Activated CD4-positive, alpha-beta T cell treated with anti-CD3 and anti-CD28 coated beads, Interleukin-10, Interleukin-2, amounts not matched to agents 100 ng/mL and 50 ng/mL, durations not matched to agents 16 hours and 8 hours (primary cell): ENCODE results near the gene OR11H7.
"Not testable (repeated sequence)": the region's sequence is repeated elsewhere in the genome, so short reads cannot be mapped to it uniquely, and the experiment has no call there.

Experiments
- DNase-seq: peaks from one replicate; pipeline ENCODE4 v3.0.0-alpha.2; 2020

Gene OR11H7

GRCh38 chr14:20228681-20229080 is at the start of gene OR11H7:
Gene OR11H7, plus strand, starts transcription at chr14:20228981.
- no peak for DNase-seq

DNA sequence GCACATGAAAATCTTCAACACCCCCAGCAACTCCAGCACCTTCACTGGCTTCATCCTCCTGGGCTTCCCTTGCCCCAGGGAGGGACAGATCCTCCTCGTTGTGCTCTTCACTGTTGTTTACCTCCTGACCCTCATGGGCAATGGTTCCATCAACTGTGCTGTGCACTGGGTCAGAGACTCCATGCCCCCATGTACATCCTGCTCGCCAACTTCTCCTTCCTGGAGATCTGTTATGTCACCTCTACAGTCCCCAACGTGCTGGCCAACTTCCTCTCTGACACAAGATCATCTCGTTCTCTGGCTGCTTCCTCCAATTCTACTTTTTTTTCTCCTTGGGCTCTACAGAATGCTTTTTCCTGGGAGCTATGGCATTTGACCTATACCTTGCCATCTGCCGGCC is 49.6 kb upstream of the OR11H7 start:
- no peak for DNase-seq

DNA sequence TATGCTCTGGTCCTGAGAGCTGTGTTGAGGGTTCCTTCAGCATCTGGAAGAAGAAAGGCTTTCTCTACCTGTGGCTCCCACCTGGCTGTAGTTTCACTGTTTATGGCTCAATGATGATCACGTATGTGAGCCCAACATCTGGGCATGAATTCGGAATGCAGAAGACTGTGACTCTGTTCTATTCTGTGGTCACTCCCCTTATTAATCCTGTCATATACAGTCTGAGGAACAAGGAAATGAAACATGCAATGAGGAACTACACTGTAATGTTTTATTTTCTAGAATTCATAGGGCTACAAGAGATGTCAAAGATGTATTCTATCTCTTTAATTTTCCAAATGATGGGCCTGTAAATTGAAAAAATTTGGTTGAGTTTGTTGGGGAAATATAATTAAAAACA is 48.9 kb upstream of the OR11H7 start:
- DNase-seq, result no peak

DNA sequence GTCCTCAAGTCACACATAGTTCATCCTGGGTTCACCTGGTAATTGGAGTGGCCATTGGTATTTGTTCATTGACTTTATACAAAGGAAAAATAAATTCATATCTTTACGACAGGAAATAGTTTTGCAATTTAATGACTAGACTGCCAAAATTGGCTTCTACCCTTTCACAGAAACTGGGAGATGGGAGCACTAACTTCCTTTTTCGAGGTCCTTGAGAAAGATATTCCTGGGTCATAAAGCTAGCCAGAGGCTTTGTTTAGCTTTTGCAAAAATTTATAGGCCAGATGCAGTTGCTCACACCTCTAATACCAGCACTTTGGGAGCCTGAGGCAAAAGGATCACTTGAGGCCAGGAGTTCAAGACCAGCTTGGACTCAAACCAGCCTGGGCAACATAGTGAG is 48.3 kb upstream of the OR11H7 start:
- no peak for DNase-seq

GRCh38 chr14:20184181-20184580 is 44.6 kb upstream of the OR11H7 start:
- no peak for DNase-seq

DNA sequence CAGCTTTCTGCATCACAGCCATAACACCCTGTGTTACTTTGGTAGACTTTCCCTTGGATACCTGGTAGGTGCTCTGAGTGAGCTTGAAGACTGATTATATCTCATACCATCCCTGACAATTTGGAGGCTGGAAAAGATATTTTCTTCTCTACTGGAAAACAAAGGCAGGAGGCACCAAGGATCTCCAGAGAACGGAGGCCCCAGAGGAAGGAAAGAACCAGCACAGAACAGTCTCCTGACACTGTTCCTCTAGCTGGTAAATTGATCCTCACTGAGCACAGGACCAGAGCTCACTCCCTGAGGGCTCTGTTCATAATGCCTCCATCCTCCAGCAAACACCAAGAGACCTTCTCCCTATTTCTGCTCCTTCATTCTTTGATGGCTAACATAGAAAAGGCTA is 38.2 kb upstream of the OR11H7 start, which contains the start of gene OR11G2:
TSS of gene OR11G2 (plus strand) at position 301 of the 400 bp plus-strand sequence. CDS start 6,542 bp downstream, outside the sequence.
- DNase-seq, result no peak

DNA sequence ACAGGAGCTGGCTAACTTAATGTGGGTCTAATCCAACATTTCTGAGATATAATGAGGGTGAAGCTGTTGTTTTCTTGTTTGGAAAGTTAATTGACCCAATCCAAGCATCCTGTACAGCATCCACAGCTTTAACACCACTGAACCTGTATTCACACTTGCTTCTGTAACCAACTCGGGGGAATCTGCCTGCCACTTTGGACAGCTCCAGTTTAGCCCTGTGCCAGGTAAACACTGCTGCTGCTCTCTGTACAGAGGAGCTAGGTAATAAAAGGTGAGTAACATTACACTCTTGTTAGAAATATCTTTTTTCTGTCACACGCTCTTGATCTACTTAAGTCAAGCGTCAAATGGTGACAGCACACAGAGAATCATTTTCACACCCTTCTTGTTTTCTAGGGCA is 37.4 kb upstream of the OR11H7 start:
- DNase-seq, result no peak

DNA sequence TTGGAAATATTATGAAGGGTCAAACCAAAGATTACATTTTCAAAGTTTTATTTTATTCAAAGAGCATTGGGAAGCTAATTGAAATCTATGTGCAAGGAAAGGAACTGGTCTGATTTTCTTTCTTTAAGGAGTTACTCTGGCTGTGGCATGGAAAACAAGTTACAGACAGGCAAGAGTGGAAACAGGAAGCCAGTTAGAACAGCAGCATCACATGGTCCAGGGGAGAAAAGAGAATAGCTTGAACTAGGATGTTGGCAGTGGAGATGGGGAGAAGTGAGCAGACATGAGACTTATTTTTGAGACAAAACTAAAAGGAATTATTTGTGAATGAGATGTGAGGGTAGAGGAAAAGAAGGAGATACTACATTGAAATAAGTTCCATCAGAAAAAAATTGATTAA is 34.7 kb upstream of the OR11H7 start:
- DNase-seq, result no peak

DNA sequence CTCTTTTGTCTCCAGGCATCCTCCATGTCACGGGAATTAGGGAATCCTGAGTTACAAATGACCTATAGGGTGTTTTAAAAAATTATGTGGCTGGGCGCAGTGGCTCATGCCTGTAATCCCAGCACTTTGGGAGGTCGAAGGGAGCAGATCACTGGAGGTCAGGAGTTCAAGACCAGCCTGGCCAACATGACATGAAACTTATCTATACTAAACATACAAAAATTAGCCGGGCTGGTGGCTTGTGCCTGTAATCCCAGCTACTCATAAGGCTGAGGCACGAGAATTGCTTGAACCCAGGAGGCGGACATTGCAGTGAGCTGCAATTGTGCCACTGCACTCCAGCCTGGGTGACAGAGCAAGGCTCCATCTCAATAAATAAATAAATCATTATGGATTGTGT is 33.6 kb upstream of the OR11H7 start:
- DNase-seq, result not testable (repeated sequence)

DNA sequence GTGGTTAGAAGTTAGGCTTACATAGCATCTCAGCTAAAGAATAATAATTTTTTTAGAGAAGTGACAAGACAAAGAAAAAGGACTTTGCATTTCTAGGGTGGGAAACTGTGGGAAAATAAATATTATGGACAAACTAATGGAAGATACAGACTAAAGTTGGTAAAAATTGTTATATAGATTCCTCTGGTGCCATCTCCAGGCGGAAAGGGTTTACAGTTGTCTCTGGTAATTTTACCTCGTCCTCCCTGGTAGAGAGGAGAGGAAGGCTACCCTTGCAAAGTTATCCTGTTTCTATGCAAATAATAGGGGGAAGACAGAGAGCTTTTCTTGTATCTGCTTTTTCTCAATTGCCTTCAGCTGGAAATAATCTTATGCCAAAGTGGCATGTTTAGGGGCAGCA is 32.9 kb upstream of the OR11H7 start:
- no peak for DNase-seq

GRCh38 chr14:20197459-20197858 is 31.3 kb upstream of the OR11H7 start:
- DNase-seq, result no peak

DNA sequence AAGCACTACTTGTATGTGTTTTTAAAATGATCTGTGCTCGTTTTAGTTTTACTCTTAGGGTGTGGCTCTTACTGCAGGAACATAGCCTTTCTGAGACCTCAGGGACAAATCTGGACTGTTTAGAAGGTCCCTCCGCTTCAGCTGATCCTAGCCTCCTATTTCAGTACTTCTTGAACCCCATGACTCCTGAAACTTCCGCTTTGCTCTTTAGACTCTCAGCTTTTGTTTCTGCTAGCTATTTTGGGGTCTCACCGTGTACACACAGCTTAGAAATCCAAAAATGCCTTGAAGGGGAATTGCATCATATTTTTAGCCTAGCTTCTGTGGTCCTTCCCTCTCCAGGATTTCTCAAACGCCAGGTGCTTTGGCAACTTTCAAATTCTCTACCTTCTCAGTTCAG is 29.8 kb upstream of the OR11H7 start:
- no peak for DNase-seq

- DNase-seq, result no peak
Measured at GRCh38 chr14:20204721-20205120, 24.1 kb upstream of the OR11H7 start.

DNA sequence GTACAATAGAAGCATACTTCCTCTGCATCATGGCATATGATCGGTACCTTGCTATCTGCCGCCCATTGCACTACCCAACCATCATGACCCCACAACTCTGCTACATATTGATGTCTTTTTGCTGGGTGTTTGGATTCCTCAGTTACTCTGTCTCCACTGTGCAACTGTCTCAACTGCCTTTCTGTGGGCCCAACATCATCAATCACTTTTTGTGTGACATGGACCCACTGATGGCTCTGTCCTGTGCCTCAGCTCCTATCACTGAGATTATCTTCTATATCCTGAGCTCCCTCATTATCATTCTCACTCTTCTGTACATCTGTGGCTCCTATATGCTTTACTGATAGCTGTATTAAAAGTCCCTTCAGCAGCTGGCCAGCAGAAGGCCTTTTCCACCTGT is 19.2 kb upstream of the OR11H7 start:
- no peak for DNase-seq

GRCh38 chr14:20212406-20212805 is 16.4 kb upstream of the OR11H7 start:
- DNase-seq, result not testable (repeated sequence)

DNA sequence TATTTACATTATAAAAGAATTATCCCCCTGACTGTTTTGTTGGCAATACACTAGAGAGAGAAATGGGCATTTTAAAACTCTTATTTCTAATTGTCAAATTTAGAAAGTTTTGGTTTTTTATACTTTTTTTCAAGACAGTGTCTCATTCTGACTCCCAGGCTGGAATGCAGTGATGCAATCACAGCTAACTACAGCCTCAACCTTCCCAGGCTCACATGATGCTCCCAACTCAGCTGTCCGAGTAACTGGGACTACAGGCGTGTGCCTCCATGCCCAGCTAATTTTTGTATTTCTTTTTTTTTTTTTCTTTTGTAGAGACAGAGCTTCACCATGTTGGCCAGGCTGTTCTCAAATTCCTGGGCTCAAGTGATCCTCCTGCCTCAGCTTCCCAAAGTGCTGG is 13.6 kb upstream of the OR11H7 start:
- DNase-seq, result no peak

GRCh38 chr14:20219033-20219432 is 9.7 kb upstream of the OR11H7 start:
- no peak for DNase-seq

DNA sequence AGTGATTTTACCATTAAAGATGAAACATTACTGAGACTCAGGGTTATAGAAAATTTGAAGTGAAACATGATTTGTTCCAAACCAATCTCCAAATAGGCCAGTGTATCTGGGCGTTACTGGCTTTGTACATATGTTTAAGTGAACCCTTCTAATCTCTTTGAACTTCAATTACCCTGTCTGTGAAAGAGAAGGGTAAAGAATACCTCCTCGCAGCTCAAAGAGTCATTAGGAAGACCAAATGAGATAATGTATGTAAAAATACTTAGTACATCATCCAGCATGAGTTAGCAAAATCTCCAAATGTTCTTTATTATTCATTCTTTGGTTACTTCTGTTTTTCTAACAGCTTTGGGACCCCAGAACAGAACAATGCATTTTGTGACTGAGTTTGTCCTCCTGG is 5.4 kb upstream of the OR11H7 start, which contains the start of gene OR11H6:
TSS of gene OR11H6 (plus strand) at position 301 of the 400 bp plus-strand sequence. CDS start at position 301, 0 bp downstream.
- DNase-seq, result no peak

GRCh38 chr14:20235415-20235814 is 6.6 kb downstream of the OR11H7 start:
- DNase-seq, result not testable (repeated sequence)

DNA sequence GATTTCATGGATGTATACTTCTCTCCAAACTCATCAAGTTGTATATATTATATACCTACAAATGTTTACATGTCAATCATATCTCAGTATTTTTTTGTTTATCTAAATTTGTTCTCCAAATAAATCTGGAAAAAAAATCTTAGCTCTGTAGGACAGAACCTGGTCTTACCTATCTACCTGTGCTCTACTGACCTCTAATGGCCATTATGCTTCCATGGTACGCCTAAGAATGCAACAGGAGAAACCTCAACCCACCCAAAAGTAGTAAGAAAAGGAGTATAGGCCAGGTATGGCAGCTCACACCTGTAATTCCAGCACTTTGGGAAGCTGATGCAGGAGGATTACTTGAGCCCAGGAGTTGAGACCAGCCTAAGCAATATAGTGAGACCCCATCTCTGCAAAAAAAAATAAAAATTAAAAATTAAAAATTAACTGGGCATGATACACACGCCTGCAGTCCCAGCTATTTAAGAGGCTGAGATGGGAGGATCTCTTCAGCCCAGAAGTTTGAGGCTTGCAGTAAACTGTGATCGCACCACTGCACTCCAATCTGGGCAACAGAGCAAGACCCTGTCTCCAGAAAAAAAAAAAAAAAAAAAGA is 19.0 kb downstream of the OR11H7 start:
- DNase-seq, result peak; percentile 13

GRCh38 chr14:20262642-20263128 is 33.9 kb downstream of the OR11H7 start:
- no peak for DNase-seq

DNA sequence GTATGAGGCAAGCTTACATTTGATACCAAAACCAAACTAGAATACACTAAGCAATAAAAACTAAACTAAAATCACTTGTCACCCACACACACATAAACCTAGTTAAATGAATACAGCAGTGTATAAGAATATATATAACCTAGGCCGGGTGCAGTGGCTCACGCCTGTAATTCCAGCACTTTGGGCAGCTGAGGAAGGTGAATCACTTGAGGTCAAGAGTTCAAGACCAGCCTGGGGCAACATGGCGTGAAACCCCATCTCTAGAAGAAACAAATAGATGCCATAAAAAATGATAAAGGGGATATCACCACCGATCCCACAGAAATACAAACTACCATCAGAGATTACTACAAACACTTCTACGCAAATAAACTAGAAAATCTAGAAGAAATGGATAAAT is 35.6 kb downstream of the OR11H7 start:
- DNase-seq, result not testable (repeated sequence)

GRCh38 chr14:20274062-20274461 is 45.3 kb downstream of the OR11H7 start:
- no peak for DNase-seq

DNA sequence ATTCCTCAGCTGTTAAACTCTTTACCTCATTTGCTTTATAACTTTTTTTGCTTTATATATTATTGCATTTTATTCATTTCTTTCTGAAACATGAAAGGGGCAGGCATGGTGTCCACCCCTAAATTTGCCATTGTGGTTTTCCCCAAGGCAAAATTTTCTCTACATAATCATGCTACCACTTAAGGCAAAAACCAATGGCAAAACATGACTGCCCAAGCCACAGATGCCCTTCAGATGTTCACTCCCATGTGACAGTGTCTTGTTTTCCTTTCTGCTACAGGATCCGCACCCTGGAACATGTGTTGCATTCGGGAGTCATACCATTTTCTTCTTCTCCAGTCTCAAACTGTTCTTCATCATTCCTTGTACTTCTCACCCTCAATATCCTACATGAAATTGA is 48.6 kb downstream of the OR11H7 start:
- DNase-seq, result no peak

DNA sequence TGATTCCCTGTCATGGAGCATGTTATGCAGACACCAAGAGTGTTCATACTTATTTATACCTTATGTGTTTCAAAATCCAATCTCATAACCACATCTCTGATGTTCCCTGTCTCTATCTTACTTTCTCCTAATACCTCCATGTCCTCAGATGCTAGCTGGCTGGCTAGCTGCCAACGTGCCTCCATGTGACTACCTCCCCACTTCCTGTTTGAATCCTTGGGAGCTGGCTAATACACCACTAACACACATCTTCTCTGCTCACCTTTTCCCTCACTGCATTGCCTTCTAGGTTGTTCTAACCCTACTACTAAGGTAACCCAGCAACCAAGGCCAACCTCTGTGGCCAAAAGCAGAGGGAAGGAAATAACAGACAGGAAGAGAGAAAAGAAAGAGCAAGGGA is 49.6 kb downstream of the OR11H7 start:
- DNase-seq, result no peak
